Kidney (tissue), 14 donors: ENCODE results near the gene RPL27. TPM values are rescaled to one million over a fixed set of nuclear protein-coding genes. Genes with fewer than 3 reads are reported as not detected.

Source experiments
- DNase-seq, 5 donors: peaks; one replicate each; pipeline ENCODE4 v3.0.0-alpha.2; 2013 to 2020
- FAIRE-seq: peaks from 2 replicates; lab custom pipeline; 2012; peaks lifted over from hg19 to GRCh38; lab: Jason Lieb, UNC
- H3K27ac ChIP-seq, 2 donors: one replicate each; pipeline ENCODE4 v1.7.0; 2013; ENCODE audit warnings: low read depth in 2 of 2, low read length in 2 of 2, inconsistent platforms in 1 of 2
- H3K27me3 ChIP-seq: one replicate; pipeline ENCODE4 v1.7.1; 2013; ENCODE audit warnings: low read length, inconsistent platforms; ENCODE audit not compliant: control insufficient read depth, insufficient read depth
- H3K36me3 ChIP-seq, 3 donors: one replicate each; pipeline versions ENCODE4 v1.7.0 to v1.7.1; 2013; ENCODE audit warnings: low read length in 3 of 3, control low read depth in 1 of 3, inconsistent platforms in 1 of 3; ENCODE audit not compliant: insufficient read depth in 3 of 3, control insufficient read depth in 2 of 3
- H3K4me1 ChIP-seq, 3 donors: one replicate each; pipeline versions ENCODE4 v1.7.0 to v1.7.1; 2013; ENCODE audit warnings: low read length in 3 of 3, inconsistent platforms in 1 of 3, low read depth in 1 of 3; ENCODE audit not compliant: control insufficient read depth in 2 of 3, insufficient read depth in 2 of 3
- H3K4me3 ChIP-seq, 3 donors: one replicate each; pipeline versions ENCODE4 v1.7.0 to v1.8.1; 2013; ENCODE audit warnings: low read length in 3 of 3, control low read depth in 1 of 3, inconsistent platforms in 1 of 3
- H3K9ac ChIP-seq, 3 donors: one replicate each; pipeline versions ENCODE4 v1.7.0 to v1.7.1; 2013; ENCODE audit warnings: low read length in 3 of 3, control low read depth in 1 of 3, inconsistent platforms in 1 of 3
- H3K9me3 ChIP-seq, 3 donors: one replicate each; pipeline versions ENCODE4 v1.7.0 to v1.7.1; 2013; ENCODE audit warnings: low read length in 3 of 3, control low read depth in 1 of 3, inconsistent platforms in 1 of 3; ENCODE audit not compliant: control insufficient read depth in 2 of 3, insufficient read depth in 1 of 3
- CTCF ChIP-seq: IDR thresholded peaks from 3 replicates; pipeline ENCODE4 v1.5.1; 2012; ENCODE audit warnings: mild to moderate bottlenecking, moderate library complexity, borderline replicate concordance; ENCODE audit not compliant: insufficient read depth; ENCODE audit errors: extremely low read depth
- intact Hi-C: fragments of 100-400 bp; cut with DNase I; formaldehyde crosslinking; loops from one replicate; pipeline ENCODE4 v1.11.1; 2022
- polyA plus RNA-seq: library from polyadenylated mRNA; stranded (reverse); fragments of 350-450 nt; fragmentation: Illumina TruSeq; extraction: RNeasy Lipid Tissue Mini Kit (QIAGEN cat#74804); gene quantifications from one replicate; pipeline ENCODE4 v1.2.3, GENCODE V29; 2014; ENCODE audit warnings: low read depth, low replicate concordance; ENCODE audit not compliant: insufficient read depth
- total RNA-seq: library from RNA; stranded (reverse); fragmentation: NEBNext Ultra II Directional; extraction: Animal tissue kit (Norgen Biotek cat#: 25700); gene quantifications from one replicate; pipeline ENCODE4 v1.2.1, GENCODE V29; 2021
- donor health status: control.
- donor health status: control.
- donor health status: control.
- donor health status: control.
- donor health status: control.
- donor health status: DM: yes; HTN: yes; CAD: no.
- donor health status: Normal renal cell carcinoma (clear cell type).

Gene RPL27
- total and polyA plus RNA-seq, 2 donors from 2014 or later, result 759 to 1,823 TPM

GRCh38 chr17:43015579-43015978 is 17.4 kb downstream of the RPL27 start:
- FAIRE-seq, result no peak
- H3K4me1 ChIP-seq, result peaks cover 0 to 17% (median 0%) of the 10 kb centered on the region in 3 donors
- intact Hi-C loops, result no loop called here

GRCh38 chr17:43016216-43016615 is 18.0 kb downstream of the RPL27 start:
- H3K9ac ChIP-seq, result no peak overlapping the region
- no peak for FAIRE-seq
- TF ChIP-seq CTCF, result no peak
- no peaks in the 10 kb centered on the region for H3K27me3 ChIP-seq
- H3K27ac ChIP-seq, result peak overlapping the region in 1 of 2 donors; percentile 23
- peaks cover 0 to 7% (median 5%) of the 10 kb centered on the region in 3 donors for H3K36me3 ChIP-seq
- H3K9me3 ChIP-seq, result no peaks in the 10 kb centered on the region
- no peak overlapping the region for H3K4me3 ChIP-seq
- DNase-seq, result peak in 1 of 5 donors; percentile 62
- intact Hi-C loops, result no loop called here
- peaks cover 0 to 17% (median 0%) of the 10 kb centered on the region in 3 donors for H3K4me1 ChIP-seq

More at GRCh38 chr17:43015579-43015978, 17.4 kb downstream of the RPL27 start:
- no peak for TF ChIP-seq CTCF
- H3K4me3 ChIP-seq, result no peak overlapping the region
- peak overlapping the region; percentile 28 to 29 for H3K27ac ChIP-seq
- H3K9ac ChIP-seq, result no peak overlapping the region
- peak in 2 of 5 donors; percentile 11 to 88 for DNase-seq
- H3K36me3 ChIP-seq, result peaks cover 0 to 7% (median 5%) of the 10 kb centered on the region in 3 donors
- no peaks in the 10 kb centered on the region for H3K27me3 ChIP-seq
- no peaks in the 10 kb centered on the region for H3K9me3 ChIP-seq

GRCh38 chr17:43018008-43018853 is 20.0 kb downstream of the RPL27 start:
- Histone ChIP-seq H3K9me3 (no peaks in the 10 kb centered on the region), H3K9ac (no peak overlapping the region), H3K4me3 (no peak overlapping the region), H3K27ac (peak overlapping the region in 1 of 2 donors; percentile 11), H3K36me3 (peaks cover 0 to 3% (median 0%) of the 10 kb centered on the region in 3 donors), H3K4me1 (peaks cover 0 to 17% (median 0%) of the 10 kb centered on the region in 3 donors), H3K27me3 (no peaks in the 10 kb centered on the region)
- no peak for TF ChIP-seq CTCF
- FAIRE-seq (no peak), DNase-seq (peak; percentile 64 to 85 (median 81))
- intact Hi-C loops, result no loop called here
